ENCODE data around the gene TTYH2.

DNA sequence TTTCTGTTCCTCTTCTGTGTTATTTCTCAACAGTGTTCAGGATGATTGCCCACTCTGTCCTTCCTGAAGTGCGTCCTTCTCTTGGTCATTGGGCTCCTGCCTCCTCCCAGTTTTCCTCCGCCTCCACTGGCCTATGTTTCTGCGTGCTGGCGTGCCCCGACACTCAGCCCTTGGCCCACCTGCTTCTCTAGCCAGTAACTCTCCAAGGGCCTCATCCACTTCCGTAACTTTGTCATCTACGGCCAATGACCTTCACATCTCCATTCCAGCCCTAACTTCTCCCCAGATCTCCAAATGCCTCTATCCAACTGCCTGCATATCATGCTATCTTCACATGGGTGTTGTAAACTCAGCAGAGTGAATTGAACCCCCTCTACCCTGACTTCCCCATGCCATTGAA is 49.5 kb upstream of the TTYH2 start:
- TF ChIP-seq, protein P1, sequence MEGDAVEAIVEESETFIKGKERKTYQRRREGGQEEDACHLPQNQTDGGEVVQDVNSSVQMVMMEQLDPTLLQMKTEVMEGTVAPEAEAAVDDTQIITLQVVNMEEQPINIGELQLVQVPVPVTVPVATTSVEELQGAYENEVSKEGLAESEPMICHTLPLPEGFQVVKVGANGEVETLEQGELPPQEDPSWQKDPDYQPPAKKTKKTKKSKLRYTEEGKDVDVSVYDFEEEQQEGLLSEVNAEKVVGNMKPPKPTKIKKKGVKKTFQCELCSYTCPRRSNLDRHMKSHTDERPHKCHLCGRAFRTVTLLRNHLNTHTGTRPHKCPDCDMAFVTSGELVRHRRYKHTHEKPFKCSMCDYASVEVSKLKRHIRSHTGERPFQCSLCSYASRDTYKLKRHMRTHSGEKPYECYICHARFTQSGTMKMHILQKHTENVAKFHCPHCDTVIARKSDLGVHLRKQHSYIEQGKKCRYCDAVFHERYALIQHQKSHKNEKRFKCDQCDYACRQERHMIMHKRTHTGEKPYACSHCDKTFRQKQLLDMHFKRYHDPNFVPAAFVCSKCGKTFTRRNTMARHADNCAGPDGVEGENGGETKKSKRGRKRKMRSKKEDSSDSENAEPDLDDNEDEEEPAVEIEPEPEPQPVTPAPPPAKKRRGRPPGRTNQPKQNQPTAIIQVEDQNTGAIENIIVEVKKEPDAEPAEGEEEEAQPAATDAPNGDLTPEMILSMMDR (IDR thresholded peaks at IDR 0.05; ENCODE audit: poor library complexity, severe bottlenecking): no peak
- TF ChIP-seq, protein P2, sequence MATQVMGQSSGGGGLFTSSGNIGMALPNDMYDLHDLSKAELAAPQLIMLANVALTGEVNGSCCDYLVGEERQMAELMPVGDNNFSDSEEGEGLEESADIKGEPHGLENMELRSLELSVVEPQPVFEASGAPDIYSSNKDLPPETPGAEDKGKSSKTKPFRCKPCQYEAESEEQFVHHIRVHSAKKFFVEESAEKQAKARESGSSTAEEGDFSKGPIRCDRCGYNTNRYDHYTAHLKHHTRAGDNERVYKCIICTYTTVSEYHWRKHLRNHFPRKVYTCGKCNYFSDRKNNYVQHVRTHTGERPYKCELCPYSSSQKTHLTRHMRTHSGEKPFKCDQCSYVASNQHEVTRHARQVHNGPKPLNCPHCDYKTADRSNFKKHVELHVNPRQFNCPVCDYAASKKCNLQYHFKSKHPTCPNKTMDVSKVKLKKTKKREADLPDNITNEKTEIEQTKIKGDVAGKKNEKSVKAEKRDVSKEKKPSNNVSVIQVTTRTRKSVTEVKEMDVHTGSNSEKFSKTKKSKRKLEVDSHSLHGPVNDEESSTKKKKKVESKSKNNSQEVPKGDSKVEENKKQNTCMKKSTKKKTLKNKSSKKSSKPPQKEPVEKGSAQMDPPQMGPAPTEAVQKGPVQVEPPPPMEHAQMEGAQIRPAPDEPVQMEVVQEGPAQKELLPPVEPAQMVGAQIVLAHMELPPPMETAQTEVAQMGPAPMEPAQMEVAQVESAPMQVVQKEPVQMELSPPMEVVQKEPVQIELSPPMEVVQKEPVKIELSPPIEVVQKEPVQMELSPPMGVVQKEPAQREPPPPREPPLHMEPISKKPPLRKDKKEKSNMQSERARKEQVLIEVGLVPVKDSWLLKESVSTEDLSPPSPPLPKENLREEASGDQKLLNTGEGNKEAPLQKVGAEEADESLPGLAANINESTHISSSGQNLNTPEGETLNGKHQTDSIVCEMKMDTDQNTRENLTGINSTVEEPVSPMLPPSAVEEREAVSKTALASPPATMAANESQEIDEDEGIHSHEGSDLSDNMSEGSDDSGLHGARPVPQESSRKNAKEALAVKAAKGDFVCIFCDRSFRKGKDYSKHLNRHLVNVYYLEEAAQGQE (IDR thresholded peaks at IDR 0.05; ENCODE audit: borderline replicate concordance): no peak
- TF ChIP-seq EP300 (conservative IDR thresholded peaks at IDR 0.05; ENCODE audit: poor library complexity, severe bottlenecking) (no peak), POLR2AphosphoS5 (IDR thresholded peaks at IDR 0.05) (no peak), MXI1 (conservative IDR thresholded peaks at IDR 0.05; ENCODE audit: poor library complexity, severe bottlenecking) (no peak), EZH2 (IDR thresholded peaks at IDR 0.05; ENCODE audit: borderline replicate concordance, insufficient read depth, low read length, poor library complexity, severe bottlenecking) (no peak), SMC3 (conservative IDR thresholded peaks at IDR 0.05; ENCODE audit: poor library complexity) (no peak), TAF1 (IDR thresholded peaks at IDR 0.05; ENCODE audit: low read depth) (no peak), RAD21 (conservative IDR thresholded peaks at IDR 0.05) (no peak)
